Ramos (cell line): ENCODE data around the gene ZC3H12C.
"Not testable (repeated sequence)": the region's sequence is repeated elsewhere in the genome, so short reads cannot be mapped to it uniquely, and the experiment has no call there.

Experiments used
- in situ Hi-C: fragments of 300-500 bp; cut with MboI; formaldehyde crosslinking; loops from one replicate; pipeline ENCODE4 v1.14.3; 2022; ENCODE audit warnings: low sequenced_read_pairs; ENCODE audit not compliant: unreplicated experiment

The ZC3H12C gene

GRCh38 chr11:110092515-110093406 is at the start of gene ZC3H12C:
ZC3H12C (plus strand) TSS chr11:110093392; CDS start chr11:110093412, 20 bp downstream.
- in situ Hi-C loops: no loop called here

- in situ Hi-C loops: no loop called here
Observed at GRCh38 chr11:110044226-110044968, 48.8 kb upstream of the ZC3H12C start.

DNA sequence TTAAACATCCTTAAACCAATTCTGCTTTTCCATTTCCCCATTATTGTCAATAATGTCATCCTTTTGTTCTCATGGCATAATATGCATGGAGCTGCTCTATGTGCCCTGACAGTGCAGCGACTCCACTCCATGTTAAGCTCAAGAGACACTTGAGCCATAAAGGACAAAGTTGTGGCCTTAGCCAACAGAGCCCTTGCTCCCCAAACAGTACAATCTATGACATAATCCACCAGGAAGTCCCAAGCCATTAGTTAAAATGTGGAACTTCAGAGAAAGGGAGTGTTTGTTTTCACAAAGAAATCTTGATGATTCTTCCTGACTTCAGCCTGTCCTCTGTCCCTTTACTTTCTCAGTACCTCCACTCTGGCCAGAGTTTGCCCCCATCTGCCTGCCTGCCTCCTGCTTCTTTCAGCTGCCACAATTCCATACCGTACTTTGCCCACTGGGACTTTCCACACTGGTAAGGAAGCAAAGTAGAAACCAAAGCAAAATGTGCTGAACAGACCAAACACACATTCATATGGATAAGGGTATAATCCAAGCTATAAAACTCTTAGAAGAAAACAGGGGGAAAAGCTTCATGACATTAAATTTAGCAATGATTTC is 46.3 kb upstream of the ZC3H12C start:
- in situ Hi-C loops: no loop called here

DNA sequence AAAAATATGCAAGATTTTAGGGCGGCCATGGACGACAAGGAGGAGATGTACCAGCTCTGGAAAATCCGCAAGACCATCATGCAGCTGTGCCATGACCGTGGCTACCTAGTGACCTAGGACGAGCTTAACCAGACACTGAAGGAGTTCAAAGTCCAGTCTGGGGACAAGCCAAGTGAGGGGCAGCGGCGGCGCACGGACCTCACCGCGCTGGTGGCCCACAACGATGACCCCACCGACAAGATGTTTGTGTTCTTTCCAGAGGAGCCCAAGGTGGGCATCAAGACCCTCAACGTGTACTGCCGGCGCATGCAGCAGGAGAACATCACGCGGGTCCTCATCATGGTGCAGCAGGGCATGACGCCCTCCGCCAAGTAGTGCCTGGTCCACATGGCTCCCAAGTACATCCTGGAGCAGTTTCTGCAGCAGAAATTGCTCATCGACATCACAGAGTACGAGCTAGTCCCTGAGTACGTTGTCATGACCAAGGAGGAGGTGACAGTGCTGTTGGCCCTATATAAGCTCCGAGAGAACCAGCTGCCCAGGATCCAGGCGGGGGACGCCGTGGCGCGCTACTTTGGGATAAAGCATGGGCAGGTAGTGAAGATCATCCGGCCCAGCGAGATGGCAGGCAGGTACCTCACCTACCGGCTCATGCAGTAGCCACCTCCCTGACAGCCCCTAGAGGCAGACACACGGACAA is 43.5 kb upstream of the ZC3H12C start:
- in situ Hi-C loops: no loop called here

DNA sequence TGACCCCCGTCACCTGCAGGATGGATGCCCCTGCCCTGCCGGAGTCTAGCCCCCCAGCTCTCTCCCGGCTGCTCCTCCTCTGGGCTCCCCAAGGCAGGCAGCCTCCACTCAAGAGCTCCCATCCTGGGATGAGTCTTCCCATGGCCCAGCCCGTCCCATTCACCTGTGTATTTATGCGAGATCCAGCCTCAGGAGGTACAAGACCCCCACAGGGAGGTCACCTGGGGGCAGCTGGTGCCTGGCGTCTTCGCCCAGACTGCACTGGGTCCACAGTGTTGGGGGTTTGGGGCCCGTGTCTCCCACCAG is 43.0 kb upstream of the ZC3H12C start:
- in situ Hi-C loops: no loop called here

GRCh38 chr11:110053848-110054414 is 39.3 kb upstream of the ZC3H12C start:
- in situ Hi-C loops: no loop called here

DNA sequence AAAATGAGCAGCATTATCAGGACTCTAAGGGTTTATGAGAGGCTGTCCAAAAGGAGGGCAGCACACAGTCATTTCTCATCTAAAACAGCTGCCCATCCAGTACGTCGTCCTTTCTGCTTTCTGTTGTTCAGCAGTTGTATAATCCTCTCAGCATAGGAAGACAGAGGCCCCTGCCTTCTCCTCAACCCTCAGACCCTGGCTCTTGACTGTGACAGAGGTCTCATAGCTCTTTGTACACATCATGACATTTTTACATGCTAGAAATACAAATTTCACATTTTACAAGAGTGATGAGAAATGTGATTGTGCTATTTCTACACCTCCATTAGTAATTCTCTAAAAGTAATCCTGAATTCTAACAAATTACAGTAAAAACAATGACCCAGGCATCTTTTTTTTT is 36.2 kb upstream of the ZC3H12C start:
- in situ Hi-C loops: no loop called here

GRCh38 chr11:110059706-110060463 is 33.3 kb upstream of the ZC3H12C start:
- in situ Hi-C loops: no loop called here

DNA sequence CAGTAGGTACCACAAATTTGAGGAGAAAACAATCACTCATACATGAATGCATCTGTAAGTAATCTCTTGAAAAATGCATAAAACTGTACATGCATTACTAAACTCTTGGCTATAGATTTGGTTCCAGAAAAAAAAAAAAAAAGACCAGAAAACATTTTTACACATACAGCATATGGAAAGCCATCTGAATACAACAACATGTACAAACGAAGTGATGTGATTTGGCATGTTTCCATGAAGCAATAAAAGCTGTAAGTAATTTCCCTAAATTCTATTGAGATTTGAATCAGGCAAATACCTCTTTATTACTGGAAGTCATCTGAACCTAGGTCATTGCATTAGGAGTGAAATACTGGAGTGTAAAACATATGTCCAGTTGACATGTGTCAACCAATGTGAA is 31.9 kb upstream of the ZC3H12C start:
- in situ Hi-C loops: no loop called here

GRCh38 chr11:110062247-110062646 is 30.9 kb upstream of the ZC3H12C start:
- in situ Hi-C loops: no loop called here

- in situ Hi-C loops: no loop called here
Observed at GRCh38 chr11:110065189-110065588, 28.0 kb upstream of the ZC3H12C start.

GRCh38 chr11:110068001-110068400 is 25.2 kb upstream of the ZC3H12C start:
- in situ Hi-C loops: not testable (repeated sequence)

DNA sequence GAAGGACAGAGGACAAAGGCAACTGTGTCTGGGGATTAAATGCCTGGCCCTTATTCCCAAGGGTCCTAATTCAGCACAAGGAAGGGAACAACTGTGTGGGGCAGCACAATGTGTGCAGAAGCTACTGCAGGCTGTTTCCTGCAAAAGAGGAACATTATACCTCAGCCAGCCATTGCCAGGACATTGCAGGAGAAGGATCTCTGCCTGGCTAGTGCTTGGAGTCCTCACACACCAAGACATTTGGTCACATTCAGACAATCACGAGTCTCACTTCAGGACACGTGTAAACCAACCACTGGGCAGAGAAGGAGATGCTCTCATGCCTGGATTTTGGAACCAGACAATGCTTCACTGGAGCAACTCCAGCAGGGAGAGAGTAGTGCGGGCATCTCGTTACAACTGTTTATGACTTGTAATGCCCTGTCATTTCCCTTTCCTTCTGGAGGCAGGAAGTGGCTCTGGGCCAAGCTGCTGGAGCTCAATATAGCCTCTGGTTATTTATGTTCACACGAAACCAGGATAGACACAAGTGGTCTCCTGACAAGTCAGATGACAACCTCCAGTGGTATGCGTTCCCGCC is 23.9 kb upstream of the ZC3H12C start:
- in situ Hi-C loops: no loop called here

- in situ Hi-C loops: no loop called here
Observed at GRCh38 chr11:110070176-110070575, 23.0 kb upstream of the ZC3H12C start.

DNA sequence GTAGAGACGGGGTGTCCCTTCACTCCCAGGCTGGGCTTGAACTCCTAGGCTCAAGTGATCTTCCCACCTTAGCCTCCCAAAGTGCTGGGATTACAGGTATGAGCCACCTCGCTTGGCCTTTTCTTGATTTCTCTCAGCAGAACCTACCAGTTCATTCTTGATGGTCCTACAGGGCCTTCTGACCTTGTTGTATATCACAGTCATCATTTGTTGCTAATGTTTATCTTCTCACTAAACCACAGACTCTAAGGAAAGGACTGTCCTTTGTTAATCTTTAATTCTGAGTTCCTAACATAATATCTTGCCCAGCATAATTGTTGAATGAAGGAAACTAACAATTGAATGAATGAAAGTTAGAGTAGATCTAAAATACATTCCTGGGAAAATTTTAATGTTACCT is 22.0 kb upstream of the ZC3H12C start:
- in situ Hi-C loops: no loop called here

DNA sequence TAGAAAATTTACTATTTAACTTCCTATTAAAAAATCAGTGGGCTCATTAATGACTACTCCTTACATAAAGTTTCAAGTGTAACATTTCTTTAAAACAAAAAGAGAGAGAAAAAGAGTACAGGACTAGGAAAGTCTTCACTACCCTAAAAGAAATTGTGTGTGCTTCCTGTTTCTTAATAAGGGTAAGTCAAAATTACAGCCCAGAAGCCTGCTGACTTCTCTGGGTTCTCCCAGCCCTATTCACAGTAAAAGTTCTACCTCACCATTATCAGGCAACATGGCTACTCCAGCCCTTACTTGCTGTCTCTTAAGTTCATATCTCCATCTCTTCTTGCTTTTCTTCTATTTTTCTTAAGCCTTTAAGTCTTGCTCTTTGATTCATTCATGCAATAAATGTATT is 20.3 kb upstream of the ZC3H12C start:
- in situ Hi-C loops: no loop called here

- in situ Hi-C loops: no loop called here
Observed at GRCh38 chr11:110074499-110074898, 18.7 kb upstream of the ZC3H12C start.

GRCh38 chr11:110075105-110075846 is 17.9 kb upstream of the ZC3H12C start:
- in situ Hi-C loops: no loop called here

DNA sequence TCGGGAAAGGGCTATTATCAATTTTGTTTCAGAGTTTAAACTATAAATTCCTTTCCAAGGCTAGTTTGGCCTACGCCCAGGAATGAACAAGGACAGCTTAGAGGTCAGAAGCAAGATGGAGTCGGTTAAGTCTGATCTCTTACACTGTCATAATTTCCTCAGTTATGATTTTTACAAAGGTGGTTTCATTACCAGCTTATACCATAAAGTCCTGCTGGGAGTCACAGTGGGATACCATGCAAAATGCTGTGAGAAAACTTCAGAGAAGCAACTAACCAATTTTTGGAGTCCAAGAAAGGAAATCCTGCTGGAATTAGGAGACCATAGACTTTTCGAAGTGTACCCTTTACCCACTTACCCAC is 17.4 kb upstream of the ZC3H12C start:
- in situ Hi-C loops: no loop called here
